Measurements from ENCODE around the gene ST6GALNAC6. TPM values are rescaled to one million over a fixed set of nuclear protein-coding genes. Genes with fewer than 3 reads are reported as not detected.
A peak's percentile ranks its signal among the peaks of the same experiment; 100 is the strongest.

The ST6GALNAC6 gene
- total RNA-seq, 1 donor from 2014 or later = 31.1 TPM

- TF ChIP-seq CTCF (IDR thresholded peaks at IDR 0.05; ENCODE audit: unreplicated experiment) = no peak
- H3K4me3 Mint-ChIP-seq (ENCODE audit: low read depth) = no peak overlapping the region
- H3K36me3 Mint-ChIP-seq (ENCODE audit: insufficient read depth) = no peaks in the 10 kb centered on the region
- DNase-seq (ENCODE audit: low spot score, unreplicated experiment) = no peak
- H3K27ac Mint-ChIP-seq = no peak overlapping the region
- H3K4me1 Mint-ChIP-seq (ENCODE audit: low read depth) = no peaks in the 10 kb centered on the region
- H3K9me3 Mint-ChIP-seq (ENCODE audit: low read depth) = no peaks in the 10 kb centered on the region
- peaks cover 58% of the 10 kb centered on the region for H3K27me3 Mint-ChIP-seq
Observed at GRCh38 chr9:127924736-127925444, 25.5 kb upstream of the ST6GALNAC6 start.

GRCh38 chr9:127923771-127924170, 24.4 kb upstream of the ST6GALNAC6 start:
- TF ChIP-seq CTCF (IDR thresholded peaks at IDR 0.05; ENCODE audit: unreplicated experiment) = no peak
- Mint-ChIP-seq H3K4me1 (ENCODE audit: low read depth) (no peaks in the 10 kb centered on the region), H3K27me3 (peaks cover 55% of the 10 kb centered on the region), H3K36me3 (ENCODE audit: insufficient read depth) (no peaks in the 10 kb centered on the region), H3K4me3 (ENCODE audit: low read depth) (no peak overlapping the region), H3K27ac (no peak overlapping the region), H3K9me3 (ENCODE audit: low read depth) (no peaks in the 10 kb centered on the region)
- no peak for DNase-seq (ENCODE audit: low spot score, unreplicated experiment)

- no peak overlapping the region for H3K27ac Mint-ChIP-seq
- H3K36me3 Mint-ChIP-seq (ENCODE audit: insufficient read depth) = no peaks in the 10 kb centered on the region
- no peak overlapping the region for H3K4me3 Mint-ChIP-seq (ENCODE audit: low read depth)
- TF ChIP-seq CTCF (IDR thresholded peaks at IDR 0.05; ENCODE audit: unreplicated experiment) = no peak
- DNase-seq (ENCODE audit: low spot score, unreplicated experiment) = no peak
- peaks cover 52% of the 10 kb centered on the region for H3K27me3 Mint-ChIP-seq
- H3K9me3 Mint-ChIP-seq (ENCODE audit: low read depth) = no peaks in the 10 kb centered on the region
- no peaks in the 10 kb centered on the region for H3K4me1 Mint-ChIP-seq (ENCODE audit: low read depth)
Observed at GRCh38 chr9:127923046-127923445, 23.6 kb upstream of the ST6GALNAC6 start.

GRCh38 chr9:127921557-127922120, 22.2 kb upstream of the ST6GALNAC6 start:
- TF ChIP-seq CTCF (IDR thresholded peaks at IDR 0.05; ENCODE audit: unreplicated experiment) = peak; percentile 99
- Mint-ChIP-seq H3K36me3 (ENCODE audit: insufficient read depth) (no peaks in the 10 kb centered on the region), H3K27me3 (peaks cover 49% of the 10 kb centered on the region), H3K4me1 (ENCODE audit: low read depth) (no peaks in the 10 kb centered on the region), H3K9me3 (ENCODE audit: low read depth) (no peaks in the 10 kb centered on the region), H3K27ac (no peak overlapping the region), H3K4me3 (ENCODE audit: low read depth) (no peak overlapping the region)
- peak; percentile 56 for DNase-seq (ENCODE audit: low spot score, unreplicated experiment)

GRCh38 chr9:127920794-127921193, 21.4 kb upstream of the ST6GALNAC6 start:
- Mint-ChIP-seq H3K27ac (no peak overlapping the region), H3K27me3 (peaks cover 46% of the 10 kb centered on the region), H3K4me3 (ENCODE audit: low read depth) (no peak overlapping the region), H3K36me3 (ENCODE audit: insufficient read depth) (no peaks in the 10 kb centered on the region), H3K4me1 (ENCODE audit: low read depth) (no peaks in the 10 kb centered on the region), H3K9me3 (ENCODE audit: low read depth) (no peaks in the 10 kb centered on the region)
- DNase-seq (ENCODE audit: low spot score, unreplicated experiment) = no peak
- no peak for TF ChIP-seq CTCF (IDR thresholded peaks at IDR 0.05; ENCODE audit: unreplicated experiment)
